Measurements from ENCODE around the gene MPHOSPH10. TPM values are rescaled to one million over a fixed set of nuclear protein-coding genes. Genes with fewer than 3 reads are reported as not detected.
A peak's percentile ranks its signal among the peaks of the same experiment; 100 is the strongest.

The MPHOSPH10 gene
- total RNA-seq, 4 donors from 2014 or later = 27.6 to 53.2 (median 39.3) TPM

DNA sequence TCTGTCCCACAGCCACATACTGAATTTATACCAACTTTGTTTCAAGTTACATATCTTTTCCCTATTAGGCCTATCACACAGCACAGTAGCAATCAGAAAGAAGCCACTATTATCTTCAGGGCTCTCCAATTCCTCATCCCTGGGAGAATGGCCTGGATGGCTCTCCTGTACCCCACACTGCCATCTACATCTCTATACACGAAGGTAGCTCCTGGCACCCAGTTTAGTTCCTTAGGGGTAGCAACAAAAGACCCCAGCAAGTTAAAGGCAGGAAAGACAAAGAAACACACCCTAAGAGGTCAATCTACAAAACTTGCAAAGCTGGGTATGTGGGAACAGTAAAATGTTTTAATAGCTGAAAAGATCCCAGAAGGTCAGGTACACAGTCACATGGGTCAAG, 56.5 kb downstream of the MPHOSPH10 start:
- no peak for DNase-seq
- no peak overlapping the region for H3K4me3 ChIP-seq (replicated peaks in 1 of 3)
- H3K27ac ChIP-seq = no peak overlapping the region
- intact Hi-C loops (cut with DNase I) = no loop called here
- TF ChIP-seq, protein P1, sequence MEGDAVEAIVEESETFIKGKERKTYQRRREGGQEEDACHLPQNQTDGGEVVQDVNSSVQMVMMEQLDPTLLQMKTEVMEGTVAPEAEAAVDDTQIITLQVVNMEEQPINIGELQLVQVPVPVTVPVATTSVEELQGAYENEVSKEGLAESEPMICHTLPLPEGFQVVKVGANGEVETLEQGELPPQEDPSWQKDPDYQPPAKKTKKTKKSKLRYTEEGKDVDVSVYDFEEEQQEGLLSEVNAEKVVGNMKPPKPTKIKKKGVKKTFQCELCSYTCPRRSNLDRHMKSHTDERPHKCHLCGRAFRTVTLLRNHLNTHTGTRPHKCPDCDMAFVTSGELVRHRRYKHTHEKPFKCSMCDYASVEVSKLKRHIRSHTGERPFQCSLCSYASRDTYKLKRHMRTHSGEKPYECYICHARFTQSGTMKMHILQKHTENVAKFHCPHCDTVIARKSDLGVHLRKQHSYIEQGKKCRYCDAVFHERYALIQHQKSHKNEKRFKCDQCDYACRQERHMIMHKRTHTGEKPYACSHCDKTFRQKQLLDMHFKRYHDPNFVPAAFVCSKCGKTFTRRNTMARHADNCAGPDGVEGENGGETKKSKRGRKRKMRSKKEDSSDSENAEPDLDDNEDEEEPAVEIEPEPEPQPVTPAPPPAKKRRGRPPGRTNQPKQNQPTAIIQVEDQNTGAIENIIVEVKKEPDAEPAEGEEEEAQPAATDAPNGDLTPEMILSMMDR (IDR thresholded peaks at IDR 0.05) = no peak
- TF ChIP-seq POLR2A (IDR thresholded peaks at IDR 0.05) = no peak
- no peaks in the 10 kb centered on the region for H3K9me3 ChIP-seq
- 71 to 78% methylated on average over 1 of the region's 1 CpG for WGBS, 2 donors
- no peaks in the 10 kb centered on the region for H3K4me1 ChIP-seq
- H3K27me3 ChIP-seq = no peaks in the 10 kb centered on the region
- no peaks in the 10 kb centered on the region for H3K36me3 ChIP-seq

DNA sequence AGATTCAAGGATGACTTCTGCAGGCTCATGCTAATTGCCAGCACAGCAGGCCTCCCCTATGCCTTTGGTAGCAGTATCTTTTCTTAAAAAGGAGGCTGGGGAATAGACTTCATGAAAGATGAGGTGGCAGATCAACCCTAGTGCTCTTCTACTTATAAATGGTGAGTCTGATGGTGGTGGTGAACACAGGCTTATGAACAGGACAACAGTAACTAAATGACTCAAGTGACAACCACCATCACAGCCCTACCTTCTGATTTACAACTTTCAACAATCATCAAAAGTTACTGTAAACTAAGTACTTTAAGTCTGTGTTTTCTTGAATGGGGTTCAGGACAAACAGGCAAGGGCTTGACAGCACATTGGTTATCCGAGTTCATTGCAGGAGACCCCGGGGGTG, 57.2 kb downstream of the MPHOSPH10 start:
- no peak for TF ChIP-seq POLR2A (IDR thresholded peaks at IDR 0.05)
- TF ChIP-seq, protein P1 (IDR thresholded peaks at IDR 0.05) = no peak
- Histone ChIP-seq H3K4me3 (replicated peaks in 1 of 3) (no peak overlapping the region), H3K27ac (no peak overlapping the region), H3K27me3 (no peaks in the 10 kb centered on the region), H3K9me3 (no peaks in the 10 kb centered on the region), H3K36me3 (no peaks in the 10 kb centered on the region), H3K4me1 (no peaks in the 10 kb centered on the region)
- intact Hi-C loops (cut with DNase I) = no loop called here
- 59 to 64% methylated on average over 2 of the region's 2 CpGs for WGBS, 2 donors
- DNase-seq = no peak

GRCh38 chr2:71190656-71191569, 60.5 kb downstream of the MPHOSPH10 start:
- no peak for DNase-seq
- H3K27me3 ChIP-seq = no peaks in the 10 kb centered on the region
- no peaks in the 10 kb centered on the region for H3K4me1 ChIP-seq
- H3K9me3 ChIP-seq = no peaks in the 10 kb centered on the region
- no peak overlapping the region for H3K27ac ChIP-seq
- no peak overlapping the region for H3K4me3 ChIP-seq (replicated peaks in 1 of 3)
- no peaks in the 10 kb centered on the region for H3K36me3 ChIP-seq
- intact Hi-C loops (cut with DNase I) = no loop called here
- TF ChIP-seq, protein P1 (IDR thresholded peaks at IDR 0.05) = peak in 1 of 6 experiments; percentile 12
- TF ChIP-seq POLR2A (IDR thresholded peaks at IDR 0.05) = no peak
- WGBS, 2 donors = 59 to 80% methylated on average over 3 of the region's 3 CpGs

DNA sequence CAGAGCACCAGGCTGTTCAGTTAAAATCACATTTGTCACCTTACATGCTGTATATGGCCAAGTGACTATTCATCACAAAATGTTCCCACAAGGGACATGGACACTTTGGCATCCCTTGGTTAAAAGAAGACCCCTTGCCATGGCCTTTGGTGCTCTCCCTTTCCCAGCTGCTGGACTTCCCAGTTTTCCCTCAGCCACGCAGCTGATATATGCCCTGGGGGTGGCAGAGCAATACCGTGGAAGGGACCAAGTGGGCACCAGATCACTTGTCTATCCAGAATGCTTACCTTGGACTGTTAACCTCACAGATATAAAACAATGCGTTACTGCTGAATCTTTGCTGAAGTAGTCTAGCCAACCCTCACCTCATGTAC, 61.1 kb downstream of the MPHOSPH10 start:
- TF ChIP-seq, protein P1 (IDR thresholded peaks at IDR 0.05) = no peak
- no peak for TF ChIP-seq POLR2A (IDR thresholded peaks at IDR 0.05)
- Histone ChIP-seq H3K9me3 (no peaks in the 10 kb centered on the region), H3K4me3 (replicated peaks in 1 of 3) (no peak overlapping the region), H3K36me3 (no peaks in the 10 kb centered on the region), H3K27me3 (no peaks in the 10 kb centered on the region), H3K27ac (no peak overlapping the region), H3K4me1 (no peaks in the 10 kb centered on the region)
- intact Hi-C loops (cut with DNase I) = no loop called here
- 79 to 83% methylated on average over 3 of the region's 3 CpGs for WGBS, 2 donors
- no peak for DNase-seq

Small RNA genes within 50 kb of the gene (small RNA-seq; reads per million reads assigned to genes)
- not detected for gene AC007881.1

Other genes with a start within 250 kb of the MPHOSPH10 start
- under 1 TPM in 1 of 4 donors, not detected in 3; 0.22 TPM for gene VAX2, start 230.1 kb upstream of the MPHOSPH10 start, total RNA-seq
- gene ATP6V1B1, start 194.7 kb upstream of the MPHOSPH10 start, total RNA-seq = not detected
- gene ANKRD53, start 152.0 kb upstream of the MPHOSPH10 start, total RNA-seq = 1 to 10 TPM; 1.5 to 4.3 (median 2.7) TPM
- gene TEX261, start 135.8 kb upstream of the MPHOSPH10 start, total RNA-seq = 10 to 100 TPM; 37.9 to 67.7 (median 51.4) TPM
- gene NAGK, start 62.0 kb upstream of the MPHOSPH10 start, total RNA-seq = 10 to 100 TPM; 40.5 to 88.0 (median 70.0) TPM
- 10 to 100 TPM; 15.7 to 24.2 (median 18.3) TPM for gene MCEE, start 405 bp upstream of the MPHOSPH10 start, total RNA-seq
- 10 to 100 TPM in 2 of 4 donors, 1 to 10 TPM in 2; 8.6 to 13.2 (median 10.7) TPM for gene PAIP2B, start 96.5 kb downstream of the MPHOSPH10 start, total RNA-seq
- 100 to 1,000 TPM; 154 to 299 (median 202) TPM for gene ZNF638, start 201.1 kb downstream of the MPHOSPH10 start, total RNA-seq